Smooth muscle cell (in vitro differentiated cells): ENCODE results near the gene GMNN. TPM values are rescaled to one million over a fixed set of nuclear protein-coding genes. Genes with fewer than 3 reads are reported as not detected.
A peak's percentile ranks its signal among the peaks of the same experiment; 100 is the strongest.

Experiments
- DNase-seq: peaks from one replicate; lab custom pipeline; 2025; ENCODE audit not compliant: unreplicated experiment; lab: John Stamatoyannopoulos, UW
- H2AFZ ChIP-seq: fragments of 200-600 bp; sonication (generic); 2 replicates; pipeline ENCODE4 v1.6.0; 2016; ENCODE audit warnings: antibody characterized with exemption, low read depth, mild to moderate bottlenecking
- H3F3A ChIP-seq: fragments of 200-600 bp; sonication (generic); 2 replicates; pipeline ENCODE4 v1.6.0; 2017; ENCODE audit warnings: antibody characterized with exemption, low read depth
- H3K27ac ChIP-seq: fragments of 200-600 bp; sonication (generic); 2 replicates; pipeline ENCODE4 v1.5.1; 2016; ENCODE audit warnings: low read depth, mild to moderate bottlenecking
- H3K27me3 ChIP-seq: fragments of 200-600 bp; sonication (generic); 2 replicates; pipeline ENCODE4 v1.6.1; 2016; ENCODE audit warnings: low read depth, mild to moderate bottlenecking
- H3K36me3 ChIP-seq: fragments of 200-600 bp; sonication (generic); 2 replicates; pipeline ENCODE4 v1.5.1; 2016; ENCODE audit warnings: low read depth
- H3K4me1 ChIP-seq: fragments of 200-600 bp; sonication (generic); 2 replicates; pipeline ENCODE4 v1.5.1; 2016; ENCODE audit warnings: low read depth
- H3K4me2 ChIP-seq: fragments of 200-600 bp; sonication (generic); 2 replicates; pipeline ENCODE4 v1.6.0; 2016; ENCODE audit warnings: mild to moderate bottlenecking
- H3K4me3 ChIP-seq: fragments of 200-600 bp; sonication (generic); 2 replicates; pipeline ENCODE4 v1.5.1; 2016; ENCODE audit warnings: mild to moderate bottlenecking
- H3K79me2 ChIP-seq: fragments of 200-600 bp; sonication (generic); 2 replicates; pipeline ENCODE4 v1.6.0; 2016; ENCODE audit warnings: low read depth, mild to moderate bottlenecking
- H3K9ac ChIP-seq: fragments of 200-600 bp; sonication (generic); 2 replicates; pipeline ENCODE4 v1.6.0; 2016; ENCODE audit warnings: low read depth
- H3K9me3 ChIP-seq: fragments of 200-600 bp; sonication (generic); replicated peaks from 2 replicates; pipeline ENCODE4 v1.5.1; 2016; ENCODE audit warnings: low read depth
- H4K20me1 ChIP-seq: fragments of 200-600 bp; sonication (generic); 2 replicates; pipeline ENCODE4 v1.6.0; 2016; ENCODE audit warnings: low read depth
- WGBS: methylation state at CpG from one replicate; pipeline ENCODE4 v1.1.7; 2016; ENCODE audit warnings: low lambda C conversion rate; 5-methylcytosine and 5-hydroxymethylcytosine counted together
- polyA plus RNA-seq: library from polyadenylated mRNA; unstranded; fragments of >200 nt; fragmentation: Nextera tagmentation; extraction: Ambion mirVana; gene quantifications from 2 replicates; pipeline ENCODE4 v1.2.1, GENCODE V29; 2016
- total RNA-seq: library from RNA; depleted of rRNA; stranded (reverse); fragments of >200 nt; gene quantifications from 2 replicates; pipeline ENCODE4 v1.2.3, GENCODE V29; 2014
- TF ChIP-seq, protein P1 (sequence below): fragments of 200-600 bp; sonication (generic); IDR thresholded peaks from 2 replicates; pipeline ENCODE4 v1.5.1; 2017; ENCODE audit warnings: borderline replicate concordance, mild to moderate bottlenecking, antibody characterized with exemption; ENCODE audit not compliant: insufficient read depth, poor library complexity, severe bottlenecking

The GMNN gene
- total and polyA plus RNA-seq, 2 experiments from 2014 or later, result 31.8 to 46.4 TPM

DNA sequence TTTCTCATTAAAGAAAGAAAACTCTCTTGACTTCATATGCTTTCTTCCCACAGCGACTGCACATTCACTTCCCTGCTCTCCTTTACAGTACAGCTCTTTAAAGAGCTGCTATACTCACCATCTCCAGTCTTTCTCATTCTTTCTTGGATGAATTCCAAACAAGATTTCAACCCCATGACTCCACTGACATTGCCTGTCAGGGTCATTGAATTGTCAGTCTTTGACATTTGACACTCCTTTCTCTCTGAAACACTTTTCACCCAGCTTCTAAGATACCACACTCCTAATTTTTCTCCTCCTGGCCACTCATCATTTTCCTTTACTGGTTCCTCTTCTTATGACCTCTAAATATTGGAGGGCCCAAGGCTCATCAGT is 24.8 kb downstream of the GMNN start:
- H3K79me2 ChIP-seq, result no peaks in the 10 kb centered on the region
- no peak overlapping the region for H3K4me2 ChIP-seq
- H4K20me1 ChIP-seq, result no peaks in the 10 kb centered on the region
- H3K9me3 ChIP-seq, result no peaks in the 10 kb centered on the region
- no peak overlapping the region for H2AFZ ChIP-seq
- no peaks in the 10 kb centered on the region for H3F3A ChIP-seq
- DNase-seq, result no peak
- H3K9ac ChIP-seq, result no peak overlapping the region
- no peaks in the 10 kb centered on the region for H3K4me1 ChIP-seq
- no peaks in the 10 kb centered on the region for H3K36me3 ChIP-seq
- no peaks in the 10 kb centered on the region for H3K27me3 ChIP-seq
- no peak overlapping the region for H3K4me3 ChIP-seq
- TF ChIP-seq, protein P1, sequence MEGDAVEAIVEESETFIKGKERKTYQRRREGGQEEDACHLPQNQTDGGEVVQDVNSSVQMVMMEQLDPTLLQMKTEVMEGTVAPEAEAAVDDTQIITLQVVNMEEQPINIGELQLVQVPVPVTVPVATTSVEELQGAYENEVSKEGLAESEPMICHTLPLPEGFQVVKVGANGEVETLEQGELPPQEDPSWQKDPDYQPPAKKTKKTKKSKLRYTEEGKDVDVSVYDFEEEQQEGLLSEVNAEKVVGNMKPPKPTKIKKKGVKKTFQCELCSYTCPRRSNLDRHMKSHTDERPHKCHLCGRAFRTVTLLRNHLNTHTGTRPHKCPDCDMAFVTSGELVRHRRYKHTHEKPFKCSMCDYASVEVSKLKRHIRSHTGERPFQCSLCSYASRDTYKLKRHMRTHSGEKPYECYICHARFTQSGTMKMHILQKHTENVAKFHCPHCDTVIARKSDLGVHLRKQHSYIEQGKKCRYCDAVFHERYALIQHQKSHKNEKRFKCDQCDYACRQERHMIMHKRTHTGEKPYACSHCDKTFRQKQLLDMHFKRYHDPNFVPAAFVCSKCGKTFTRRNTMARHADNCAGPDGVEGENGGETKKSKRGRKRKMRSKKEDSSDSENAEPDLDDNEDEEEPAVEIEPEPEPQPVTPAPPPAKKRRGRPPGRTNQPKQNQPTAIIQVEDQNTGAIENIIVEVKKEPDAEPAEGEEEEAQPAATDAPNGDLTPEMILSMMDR, result no peak
- WGBS, result 89% methylated on average over 1 of the region's 1 CpG
- no peak overlapping the region for H3K27ac ChIP-seq

DNA sequence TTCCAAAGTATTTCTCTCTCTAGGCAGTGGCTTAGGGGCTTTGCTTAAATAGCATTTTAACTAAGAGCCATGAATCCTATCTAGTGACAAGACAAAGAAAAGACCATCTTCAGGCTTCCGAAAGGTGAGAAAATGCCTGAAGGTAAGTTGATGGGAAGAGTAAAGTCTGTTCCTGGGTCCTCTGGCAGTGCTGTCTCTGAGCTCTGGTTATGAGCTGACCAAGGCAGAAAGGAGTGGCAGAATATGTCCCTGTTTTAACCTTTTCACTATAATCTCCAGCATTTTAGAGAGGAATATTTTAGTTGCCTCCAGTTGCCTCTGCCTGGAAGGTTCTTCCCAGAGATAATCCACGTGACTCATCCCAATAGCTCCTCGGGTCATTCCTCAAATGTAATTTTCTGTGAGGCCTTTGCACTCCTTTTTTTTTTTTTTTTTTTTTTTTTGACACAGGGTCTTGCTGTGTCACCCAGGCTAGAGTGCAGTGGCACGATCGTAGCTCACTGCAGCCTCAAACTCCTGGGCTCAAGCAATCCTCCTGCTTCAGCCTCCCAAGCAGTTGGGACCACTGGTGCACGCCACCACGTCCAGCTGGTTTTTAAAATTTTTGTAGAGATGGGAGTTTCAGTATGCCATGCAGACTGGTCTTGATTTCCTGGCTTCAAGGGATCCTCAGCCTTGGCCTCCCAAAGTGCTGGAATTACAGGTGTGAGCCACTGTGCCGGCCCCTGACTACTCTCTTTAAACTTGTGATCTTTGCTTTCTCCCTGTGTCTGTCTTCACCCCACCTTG is 27.7 kb downstream of the GMNN start:
- H3K4me1 ChIP-seq, result no peaks in the 10 kb centered on the region
- no peak overlapping the region for H3K4me3 ChIP-seq
- no peaks in the 10 kb centered on the region for H3K27me3 ChIP-seq
- no peak overlapping the region for H2AFZ ChIP-seq
- DNase-seq, result no peak
- H3F3A ChIP-seq, result no peaks in the 10 kb centered on the region
- H3K4me2 ChIP-seq, result peak overlapping the region; percentile 36
- H3K9me3 ChIP-seq, result no peaks in the 10 kb centered on the region
- no peaks in the 10 kb centered on the region for H4K20me1 ChIP-seq
- H3K36me3 ChIP-seq, result no peaks in the 10 kb centered on the region
- WGBS, result 65% methylated on average over 8 of the region's 8 CpGs
- no peaks in the 10 kb centered on the region for H3K79me2 ChIP-seq
- H3K27ac ChIP-seq, result no peak overlapping the region
- TF ChIP-seq, protein P1, result no peak
- no peak overlapping the region for H3K9ac ChIP-seq

GRCh38 chr6:24807584-24807983 is 32.8 kb downstream of the GMNN start:
- H3K4me3 ChIP-seq, result no peak overlapping the region
- no peak overlapping the region for H3K4me2 ChIP-seq
- DNase-seq, result no peak
- H4K20me1 ChIP-seq, result no peaks in the 10 kb centered on the region
- H3K27me3 ChIP-seq, result no peaks in the 10 kb centered on the region
- no peak overlapping the region for H3K27ac ChIP-seq
- TF ChIP-seq, protein P1, result no peak
- no peaks in the 10 kb centered on the region for H3F3A ChIP-seq
- no peak overlapping the region for H3K9ac ChIP-seq
- H3K79me2 ChIP-seq, result no peaks in the 10 kb centered on the region
- H2AFZ ChIP-seq, result no peak overlapping the region
- no peaks in the 10 kb centered on the region for H3K9me3 ChIP-seq
- no peaks in the 10 kb centered on the region for H3K36me3 ChIP-seq
- 96% methylated on average over 3 of the region's 3 CpGs for WGBS
- H3K4me1 ChIP-seq, result no peaks in the 10 kb centered on the region

DNA sequence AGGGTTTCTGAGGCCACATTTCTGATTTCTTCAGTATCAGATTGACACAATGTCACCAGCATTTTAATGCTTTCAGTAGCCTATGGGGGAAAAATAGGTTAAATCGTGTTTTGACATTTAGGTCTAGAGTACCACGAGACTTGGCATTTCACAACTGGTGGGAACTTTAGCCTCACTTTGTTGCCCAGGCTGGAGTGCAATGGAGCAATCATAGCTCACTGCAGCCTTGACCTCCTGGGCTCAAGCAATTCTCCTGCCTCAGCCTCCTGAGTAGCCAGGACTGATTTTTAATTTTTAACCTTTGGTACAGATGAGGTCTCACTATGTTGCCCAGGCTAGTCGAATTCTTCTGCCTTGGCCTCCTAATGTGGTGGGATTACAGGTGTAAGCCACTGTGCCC is 35.0 kb downstream of the GMNN start:
- DNase-seq, result no peak
- H3K27me3 ChIP-seq, result no peaks in the 10 kb centered on the region
- H3K36me3 ChIP-seq, result no peaks in the 10 kb centered on the region
- TF ChIP-seq, protein P1, result no peak
- no peaks in the 10 kb centered on the region for H3K4me1 ChIP-seq
- no peak overlapping the region for H3K4me2 ChIP-seq
- H2AFZ ChIP-seq, result no peak overlapping the region
- no peak overlapping the region for H3K9ac ChIP-seq
- no peaks in the 10 kb centered on the region for H3K9me3 ChIP-seq
- no peaks in the 10 kb centered on the region for H3K79me2 ChIP-seq
- H4K20me1 ChIP-seq, result no peaks in the 10 kb centered on the region
- H3F3A ChIP-seq, result no peaks in the 10 kb centered on the region
- H3K27ac ChIP-seq, result no peak overlapping the region
- no peak overlapping the region for H3K4me3 ChIP-seq
- WGBS, result 93% methylated on average over 3 of the region's 3 CpGs
